Neural progenitor cell (in vitro differentiated cells): Measurements from ENCODE around the gene IL7R. TPM values are rescaled to one million over a fixed set of nuclear protein-coding genes. Genes with fewer than 3 reads are reported as not detected.

Source experiments
- DNase-seq: peaks from one replicate; pipeline ENCODE4 v3.0.0-alpha.2; 2016; ENCODE audit warnings: low spot score
- H2AFZ ChIP-seq: fragments of 200-600 bp; sonication (generic); replicated peaks from 2 replicates; pipeline ENCODE4 v1.6.1; 2016; ENCODE audit warnings: antibody characterized with exemption
- H3F3A ChIP-seq: fragments of 200-600 bp; sonication (generic); 2 replicates; pipeline ENCODE4 v1.6.1; 2016; ENCODE audit warnings: antibody characterized with exemption, low read depth
- H3K27ac ChIP-seq: fragments of 200-600 bp; sonication (generic); 2 replicates; pipeline ENCODE4 v1.5.1; 2016; ENCODE audit warnings: mild to moderate bottlenecking
- H3K27me3 ChIP-seq: fragments of 200-600 bp; sonication (generic); 2 replicates; pipeline ENCODE4 v1.6.1; 2016; ENCODE audit warnings: mild to moderate bottlenecking, moderate library complexity
- H3K36me3 ChIP-seq: fragments of 200-600 bp; sonication (generic); 2 replicates; pipeline ENCODE4 v1.5.1; 2016
- H3K4me1 ChIP-seq: fragments of 200-600 bp; sonication (generic); 2 replicates; pipeline ENCODE4 v1.6.1; 2016; ENCODE audit warnings: mixed run types
- H3K4me2 ChIP-seq: fragments of 200-600 bp; sonication (generic); 2 replicates; pipeline ENCODE4 v1.6.1; 2016
- H3K4me3 ChIP-seq: fragments of 200-600 bp; sonication (generic); 2 replicates; pipeline ENCODE4 v1.5.1; 2016
- H3K79me2 ChIP-seq: fragments of 200-600 bp; sonication (generic); 2 replicates; pipeline ENCODE4 v1.6.1; 2016; ENCODE audit warnings: low read depth
- H3K9ac ChIP-seq: fragments of 200-600 bp; sonication (generic); 2 replicates; pipeline ENCODE4 v1.6.1; 2016
- H3K9me3 ChIP-seq: fragments of 200-600 bp; sonication (generic); 2 replicates; pipeline ENCODE4 v1.5.1; 2016; ENCODE audit warnings: low read depth
- H4K20me1 ChIP-seq: fragments of 200-600 bp; sonication (generic); 2 replicates; pipeline ENCODE4 v1.6.1; 2016; ENCODE audit warnings: low read depth
- H3K27ac Mint-ChIP-seq: 3 replicates; pipeline ENCODE4 v1.8.0; 2021; ENCODE audit warnings: mixed read lengths
- H3K27me3 Mint-ChIP-seq: 2 replicates; pipeline ENCODE4 v1.8.0; 2022; ENCODE audit warnings: low read depth, mild to moderate bottlenecking, inconsistent platforms, moderate library complexity, mixed read lengths; ENCODE audit not compliant: insufficient read depth
- H3K36me3 Mint-ChIP-seq: 3 replicates; pipeline ENCODE4 v1.8.0; 2021; ENCODE audit warnings: mixed read lengths
- H3K4me1 Mint-ChIP-seq: 3 replicates; pipeline ENCODE4 v1.8.0; 2021; ENCODE audit warnings: mixed read lengths
- H3K4me3 Mint-ChIP-seq: 3 replicates; pipeline ENCODE4 v1.8.0; 2021; ENCODE audit warnings: mild to moderate bottlenecking, moderate library complexity, mixed read lengths
- H3K9me3 Mint-ChIP-seq: 3 replicates; pipeline ENCODE4 v1.8.0; 2020; ENCODE audit warnings: mixed read lengths
- CTCF ChIP-seq: fragments of 200-600 bp; sonication (generic); IDR thresholded peaks from 2 replicates; pipeline ENCODE4 v1.5.1; 2017; ENCODE audit warnings: antibody characterized with exemption, mild to moderate bottlenecking
- EZH2 ChIP-seq: fragments of 200-600 bp; sonication (generic); IDR thresholded peaks from 2 replicates; pipeline ENCODE4 v1.6.1; 2017; ENCODE audit warnings: antibody characterized with exemption, mild to moderate bottlenecking, moderate library complexity
- EZH2phosphoT487 ChIP-seq: fragments of 200-600 bp; sonication (generic); IDR thresholded peaks from 2 replicates; pipeline ENCODE4 v1.6.1; 2017; ENCODE audit warnings: antibody characterized with exemption
- total RNA-seq: library from RNA; depleted of rRNA; stranded (reverse); fragments of >200 nt; gene quantifications from 2 replicates; pipeline ENCODE4 v1.2.3, GENCODE V29; 2015; ENCODE audit warnings: low replicate concordance

Gene IL7R, protein sequence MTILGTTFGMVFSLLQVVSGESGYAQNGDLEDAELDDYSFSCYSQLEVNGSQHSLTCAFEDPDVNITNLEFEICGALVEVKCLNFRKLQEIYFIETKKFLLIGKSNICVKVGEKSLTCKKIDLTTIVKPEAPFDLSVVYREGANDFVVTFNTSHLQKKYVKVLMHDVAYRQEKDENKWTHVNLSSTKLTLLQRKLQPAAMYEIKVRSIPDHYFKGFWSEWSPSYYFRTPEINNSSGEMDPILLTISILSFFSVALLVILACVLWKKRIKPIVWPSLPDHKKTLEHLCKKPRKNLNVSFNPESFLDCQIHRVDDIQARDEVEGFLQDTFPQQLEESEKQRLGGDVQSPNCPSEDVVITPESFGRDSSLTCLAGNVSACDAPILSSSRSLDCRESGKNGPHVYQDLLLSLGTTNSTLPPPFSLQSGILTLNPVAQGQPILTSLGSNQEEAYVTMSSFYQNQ
- not detected in 2 replicates for total RNA-seq

DNA sequence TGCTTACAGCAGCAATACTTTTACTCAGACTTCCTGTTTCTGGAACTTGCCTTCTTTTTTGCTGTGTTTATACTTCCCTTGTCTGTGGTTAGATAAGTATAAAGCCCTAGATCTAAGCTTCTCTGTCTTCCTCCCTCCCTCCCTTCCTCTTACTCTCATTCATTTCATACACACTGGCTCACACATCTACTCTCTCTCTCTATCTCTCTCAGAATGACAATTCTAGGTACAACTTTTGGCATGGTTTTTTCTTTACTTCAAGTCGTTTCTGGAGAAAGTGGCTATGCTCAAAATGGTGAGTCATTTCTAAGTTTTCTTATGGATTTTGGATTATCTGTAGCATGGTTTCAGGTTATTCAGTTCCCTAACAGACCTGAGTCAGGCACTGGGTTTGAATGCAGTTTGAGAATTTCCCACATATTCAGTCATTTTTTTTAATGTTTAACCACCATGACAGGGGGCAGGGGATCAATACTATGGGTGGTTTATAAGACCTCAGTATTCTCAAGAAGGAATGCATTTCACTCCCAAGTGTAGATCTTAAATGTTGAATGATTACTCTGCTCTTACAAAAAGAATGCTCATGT, at the start of gene IL7R:
Gene IL7R (plus strand): TSS at position 127 of the 587 bp plus-strand sequence. CDS start 87 bp downstream, at position 214.
- Histone ChIP-seq H3K79me2 (no peaks in the 10 kb centered on the region), H3K9me3 (no peaks in the 10 kb centered on the region), H3K27ac (no peak within 1 kb of the TSS), H3K27me3 (no peaks in the 10 kb centered on the region), H3K4me3 (no peak within 1 kb of the TSS), H3K9ac (no peak within 1 kb of the TSS), H4K20me1 (no peaks in the 10 kb centered on the region), H3K4me2 (no peak within 1 kb of the TSS), H3F3A (no peaks in the 10 kb centered on the region), H3K36me3 (no peaks in the 10 kb centered on the region), H3K4me1 (peaks cover 12% of the 10 kb centered on the region), H2AFZ (no peak within 1 kb of the TSS)
- DNase-seq = no peak
- Mint-ChIP-seq H3K4me1 (peaks cover 21% of the 10 kb centered on the region), H3K36me3 (no peaks in the 10 kb centered on the region), H3K27me3 (no peaks in the 10 kb centered on the region), H3K4me3 (no peak within 1 kb of the TSS), H3K9me3 (no peaks in the 10 kb centered on the region), H3K27ac (no peak within 1 kb of the TSS)
- TF ChIP-seq EZH2phosphoT487 (no peak), CTCF (no peak), EZH2 (no peak)

DNA sequence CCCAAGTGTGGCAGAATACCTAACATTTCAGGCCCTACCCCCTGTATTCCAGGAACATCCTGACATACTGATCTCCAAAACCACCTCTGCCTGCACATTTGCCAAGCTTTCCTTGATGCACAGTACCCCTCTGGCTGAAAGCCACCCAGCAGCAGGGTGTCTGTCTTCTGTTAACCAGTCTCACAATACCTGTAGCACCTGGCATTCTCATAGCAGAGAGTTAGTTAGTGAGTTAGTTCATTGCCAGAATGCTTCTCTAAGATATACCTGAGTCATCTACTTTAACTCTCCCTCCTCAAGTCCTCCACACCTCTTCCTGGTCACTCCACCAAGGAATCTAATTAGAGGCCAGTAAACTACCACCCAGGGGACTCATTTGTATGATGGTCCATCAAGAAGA, 46.1 kb upstream of the IL7R start:
- Histone ChIP-seq H3K4me3 (no peak overlapping the region), H3F3A (no peaks in the 10 kb centered on the region), H3K4me1 (no peaks in the 10 kb centered on the region), H4K20me1 (no peaks in the 10 kb centered on the region), H3K27ac (no peak overlapping the region), H3K79me2 (no peaks in the 10 kb centered on the region), H2AFZ (no peak overlapping the region), H3K36me3 (no peaks in the 10 kb centered on the region), H3K27me3 (no peaks in the 10 kb centered on the region), H3K9ac (no peak overlapping the region), H3K4me2 (no peak overlapping the region), H3K9me3 (no peaks in the 10 kb centered on the region)
- H3K36me3 Mint-ChIP-seq = no peaks in the 10 kb centered on the region
- peaks cover 2% of the 10 kb centered on the region for H3K27me3 Mint-ChIP-seq
- H3K4me1 Mint-ChIP-seq = peaks cover 9% of the 10 kb centered on the region
- no peaks in the 10 kb centered on the region for H3K9me3 Mint-ChIP-seq
- no peak for DNase-seq
- H3K4me3 Mint-ChIP-seq = no peak overlapping the region
- no peak for TF ChIP-seq CTCF
- TF ChIP-seq EZH2 = no peak
- no peak for TF ChIP-seq EZH2phosphoT487
- no peak overlapping the region for H3K27ac Mint-ChIP-seq

DNA sequence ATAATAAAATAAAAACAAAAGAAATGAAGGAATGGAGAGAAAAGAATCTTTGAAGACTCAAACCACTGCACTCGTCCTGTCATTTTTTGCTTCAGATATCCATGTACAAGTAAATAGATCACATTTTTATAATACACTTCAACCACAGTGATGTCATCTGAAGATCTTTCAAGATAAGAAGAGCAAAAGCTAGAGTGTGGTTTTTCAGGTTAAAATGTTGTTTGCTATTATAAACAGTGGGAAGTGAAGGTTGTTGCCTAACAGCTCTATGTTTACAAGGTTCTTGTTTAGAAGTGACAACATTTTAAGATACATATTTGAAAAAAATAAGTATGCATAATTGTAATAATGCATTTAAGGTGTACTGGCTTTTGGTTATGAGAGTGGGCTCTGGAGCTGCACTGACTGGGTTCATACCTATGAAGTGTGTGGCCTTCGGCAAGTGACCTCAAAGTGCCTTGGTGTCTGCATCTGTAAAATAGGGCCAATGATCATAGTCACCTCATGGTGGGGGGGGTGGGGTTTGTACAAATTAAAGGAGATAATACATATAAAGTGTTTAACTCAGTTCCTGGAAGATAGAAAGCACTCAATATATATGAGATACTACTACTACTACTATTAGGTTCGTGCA, 45.5 kb upstream of the IL7R start:
- H3K27ac ChIP-seq = no peak overlapping the region
- DNase-seq = no peak

More for the DNA sequence above, 45.5 kb upstream of the IL7R start:
- Histone ChIP-seq H3K9ac (no peak overlapping the region), H3K79me2 (no peaks in the 10 kb centered on the region), H3F3A (no peaks in the 10 kb centered on the region), H3K4me3 (no peak overlapping the region), H3K27me3 (no peaks in the 10 kb centered on the region), H4K20me1 (no peaks in the 10 kb centered on the region), H3K4me1 (no peaks in the 10 kb centered on the region), H3K9me3 (no peaks in the 10 kb centered on the region), H3K4me2 (no peak overlapping the region), H3K36me3 (no peaks in the 10 kb centered on the region), H2AFZ (no peak overlapping the region)
- Mint-ChIP-seq H3K4me3 (no peak overlapping the region), H3K27me3 (peaks cover 2% of the 10 kb centered on the region), H3K9me3 (no peaks in the 10 kb centered on the region), H3K4me1 (peaks cover 9% of the 10 kb centered on the region), H3K27ac (no peak overlapping the region), H3K36me3 (no peaks in the 10 kb centered on the region)
- no peak for TF ChIP-seq EZH2phosphoT487
- TF ChIP-seq EZH2 = no peak
